ENCODE measurements around the gene TTC3. TPM values are rescaled to one million over a fixed set of nuclear protein-coding genes. Genes with fewer than 3 reads are reported as not detected.

Gene TTC3
- total and polyA plus RNA-seq, 2 of the 13 experiments (the other 11 are each of a cell fraction or from before 2014, with no cell fraction given) = 55.7 to 108 TPM

GRCh38 chr21:37207441-37208009 lies 134.5 kb downstream of the TTC3 start (continued):
- TF ChIP-seq ZNF326 (CRISPR knock-in tag; IDR thresholded peaks at IDR 0.05; ENCODE audit: borderline replicate concordance) (no peak), ZNF569 (CRISPR knock-in tag; IDR thresholded peaks at IDR 0.05; ENCODE audit: borderline replicate concordance) (no peak), MED1 (CRISPR knock-in tag; IDR thresholded peaks at IDR 0.05) (no peak), ZNF563 (CRISPR knock-in tag; IDR thresholded peaks at IDR 0.05) (no peak), REPIN1 (CRISPR knock-in tag; IDR thresholded peaks at IDR 0.05; ENCODE audit: borderline replicate concordance, low read depth) (no peak), MTA3 (CRISPR knock-in tag; IDR thresholded peaks at IDR 0.05) (no peak), TEAD3 (CRISPR knock-in tag; optimal IDR thresholded peaks at IDR 0.05; ENCODE audit: borderline replicate concordance) (peak; percentile 85), ZKSCAN5 (CRISPR knock-in tag; IDR thresholded peaks at IDR 0.05) (no peak), CREM (IDR thresholded peaks at IDR 0.05) (0 out of 2 replicates have a peak, but pooled peaks have one; percentile 10), CREM (CRISPR knock-in tag; IDR thresholded peaks at IDR 0.05) (no peak), REXO4 (CRISPR knock-in tag; IDR thresholded peaks at IDR 0.05; ENCODE audit: borderline replicate concordance) (no peak; the same call in 1 of the 2 replicates), AGO2 (optimal IDR thresholded peaks at IDR 0.05; ENCODE audit: low read depth, low read length) (no peak), RARA (CRISPR knock-in tag; IDR thresholded peaks at IDR 0.05) (no peak), HIVEP1 (CRISPR knock-in tag; IDR thresholded peaks at IDR 0.05) (0 out of 2 replicates have a peak, but pooled peaks have one; percentile 27), NFE2L1 (CRISPR knock-in tag; IDR thresholded peaks at IDR 0.05; ENCODE audit: borderline replicate concordance) (no peak), PCBP1 (IDR thresholded peaks at IDR 0.05; ENCODE audit: borderline replicate concordance, low read depth, low read length) (no peak), ZNF883 (CRISPR knock-in tag; IDR thresholded peaks at IDR 0.05; ENCODE audit: not compliant biosample characterization) (no peak), ZNF224 (CRISPR knock-in tag; IDR thresholded peaks at IDR 0.05) (no peak), ELF1 (CRISPR knock-in tag; IDR thresholded peaks at IDR 0.05) (no peak)
- TF ChIP-seq, protein P1, sequence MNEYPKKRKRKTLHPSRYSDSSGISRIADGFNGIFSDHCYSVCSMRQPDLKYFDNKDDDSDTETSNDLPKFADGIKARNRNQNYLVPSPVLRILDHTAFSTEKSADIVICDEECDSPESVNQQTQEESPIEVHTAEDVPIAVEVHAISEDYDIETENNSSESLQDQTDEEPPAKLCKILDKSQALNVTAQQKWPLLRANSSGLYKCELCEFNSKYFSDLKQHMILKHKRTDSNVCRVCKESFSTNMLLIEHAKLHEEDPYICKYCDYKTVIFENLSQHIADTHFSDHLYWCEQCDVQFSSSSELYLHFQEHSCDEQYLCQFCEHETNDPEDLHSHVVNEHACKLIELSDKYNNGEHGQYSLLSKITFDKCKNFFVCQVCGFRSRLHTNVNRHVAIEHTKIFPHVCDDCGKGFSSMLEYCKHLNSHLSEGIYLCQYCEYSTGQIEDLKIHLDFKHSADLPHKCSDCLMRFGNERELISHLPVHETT (CRISPR knock-in tag; conservative IDR thresholded peaks at IDR 0.05) = no peak
- TF ChIP-seq, protein P2, sequence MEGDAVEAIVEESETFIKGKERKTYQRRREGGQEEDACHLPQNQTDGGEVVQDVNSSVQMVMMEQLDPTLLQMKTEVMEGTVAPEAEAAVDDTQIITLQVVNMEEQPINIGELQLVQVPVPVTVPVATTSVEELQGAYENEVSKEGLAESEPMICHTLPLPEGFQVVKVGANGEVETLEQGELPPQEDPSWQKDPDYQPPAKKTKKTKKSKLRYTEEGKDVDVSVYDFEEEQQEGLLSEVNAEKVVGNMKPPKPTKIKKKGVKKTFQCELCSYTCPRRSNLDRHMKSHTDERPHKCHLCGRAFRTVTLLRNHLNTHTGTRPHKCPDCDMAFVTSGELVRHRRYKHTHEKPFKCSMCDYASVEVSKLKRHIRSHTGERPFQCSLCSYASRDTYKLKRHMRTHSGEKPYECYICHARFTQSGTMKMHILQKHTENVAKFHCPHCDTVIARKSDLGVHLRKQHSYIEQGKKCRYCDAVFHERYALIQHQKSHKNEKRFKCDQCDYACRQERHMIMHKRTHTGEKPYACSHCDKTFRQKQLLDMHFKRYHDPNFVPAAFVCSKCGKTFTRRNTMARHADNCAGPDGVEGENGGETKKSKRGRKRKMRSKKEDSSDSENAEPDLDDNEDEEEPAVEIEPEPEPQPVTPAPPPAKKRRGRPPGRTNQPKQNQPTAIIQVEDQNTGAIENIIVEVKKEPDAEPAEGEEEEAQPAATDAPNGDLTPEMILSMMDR (CRISPR knock-in tag; IDR thresholded peaks at IDR 0.05) = 0 out of 2 replicates have a peak, but pooled peaks have one; percentile 5
- TF ChIP-seq, protein P3, sequence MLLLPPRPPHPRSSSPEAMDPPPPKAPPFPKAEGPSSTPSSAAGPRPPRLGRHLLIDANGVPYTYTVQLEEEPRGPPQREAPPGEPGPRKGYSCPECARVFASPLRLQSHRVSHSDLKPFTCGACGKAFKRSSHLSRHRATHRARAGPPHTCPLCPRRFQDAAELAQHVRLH (CRISPR knock-in tag; IDR thresholded peaks at IDR 0.05; ENCODE audit: borderline replicate concordance, low read depth) = no peak

Measured in HepG2 (cell line).